PC-3 (cell line): ENCODE results near the gene DLGAP1.

Source experiments
- EZH2 ChIP-seq: fragments of 300-600 bp; sonication (generic); IDR thresholded peaks from one replicate; pipeline ENCODE4 v1.6.1; 2017; ENCODE audit warnings: antibody characterized with exemption, mild to moderate bottlenecking, low read length; ENCODE audit not compliant: unreplicated experiment
- TF ChIP-seq, protein P1 (sequence below): fragments of 300-600 bp; sonication (generic); conservative IDR thresholded peaks from 2 replicates; pipeline ENCODE4 v1.5.1; 2017; ENCODE audit warnings: antibody characterized with exemption, low read depth, mild to moderate bottlenecking, low read length

DNA sequence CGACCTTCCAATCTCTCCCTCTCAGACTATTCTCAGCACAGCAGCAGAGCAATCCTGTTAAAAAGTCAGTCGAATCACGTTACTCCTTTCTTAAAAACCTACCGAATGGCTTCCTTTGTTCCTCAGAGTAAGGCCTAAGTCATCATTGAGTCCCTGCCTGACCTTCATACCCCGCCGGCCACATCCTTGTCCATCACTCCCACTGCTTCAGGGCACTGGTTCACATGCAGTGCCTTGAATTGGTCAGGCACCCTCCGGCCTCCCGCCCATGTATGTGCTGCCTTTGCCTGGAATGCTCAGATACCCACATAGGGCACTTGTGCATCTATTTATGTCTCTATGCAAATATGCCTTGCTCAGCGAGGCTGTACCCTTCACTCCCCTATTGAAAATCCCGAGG is 206.4 kb downstream of the DLGAP1 start:
- TF ChIP-seq, protein P1, sequence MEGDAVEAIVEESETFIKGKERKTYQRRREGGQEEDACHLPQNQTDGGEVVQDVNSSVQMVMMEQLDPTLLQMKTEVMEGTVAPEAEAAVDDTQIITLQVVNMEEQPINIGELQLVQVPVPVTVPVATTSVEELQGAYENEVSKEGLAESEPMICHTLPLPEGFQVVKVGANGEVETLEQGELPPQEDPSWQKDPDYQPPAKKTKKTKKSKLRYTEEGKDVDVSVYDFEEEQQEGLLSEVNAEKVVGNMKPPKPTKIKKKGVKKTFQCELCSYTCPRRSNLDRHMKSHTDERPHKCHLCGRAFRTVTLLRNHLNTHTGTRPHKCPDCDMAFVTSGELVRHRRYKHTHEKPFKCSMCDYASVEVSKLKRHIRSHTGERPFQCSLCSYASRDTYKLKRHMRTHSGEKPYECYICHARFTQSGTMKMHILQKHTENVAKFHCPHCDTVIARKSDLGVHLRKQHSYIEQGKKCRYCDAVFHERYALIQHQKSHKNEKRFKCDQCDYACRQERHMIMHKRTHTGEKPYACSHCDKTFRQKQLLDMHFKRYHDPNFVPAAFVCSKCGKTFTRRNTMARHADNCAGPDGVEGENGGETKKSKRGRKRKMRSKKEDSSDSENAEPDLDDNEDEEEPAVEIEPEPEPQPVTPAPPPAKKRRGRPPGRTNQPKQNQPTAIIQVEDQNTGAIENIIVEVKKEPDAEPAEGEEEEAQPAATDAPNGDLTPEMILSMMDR = no peak
- no peak for TF ChIP-seq EZH2
